ENCODE measurements around the gene PDE3A. TPM values are rescaled to one million over a fixed set of nuclear protein-coding genes. Genes with fewer than 3 reads are reported as not detected.

PDE3A gene
- total and polyA plus RNA-seq, 8 donors, result 4.9 to 16.5 (median 12.6) TPM

GRCh38 chr12:20695232-20695631 lies 326.9 kb downstream of the PDE3A start, which contains the start of gene SLCO1C1:
TSS of gene SLCO1C1 (plus strand) at chr12:20695332. CDS start at chr12:20699577, 4,245 bp downstream.
- FAIRE-seq (no peak), DNase-seq (no peak), ATAC-seq (no peak)
- WGBS, 2 donors, result 53 to 68% methylated on average over 6 of the region's 6 CpGs
- H3K4me3 ChIP-seq, result no peak within 1 kb of the TSS
- TF ChIP-seq CTCF (IDR thresholded peaks at IDR 0.05), result no peak
- intact Hi-C loops (cut with DNase I), result no loop called here
- no peaks in the 10 kb centered on the region for H3K9me3 ChIP-seq
- H3K27me3 ChIP-seq, result peaks cover 0 to 3% (median 0%) of the 10 kb centered on the region in 4 donors
- no peaks in the 10 kb centered on the region for H3K36me3 ChIP-seq
- no peak within 1 kb of the TSS for H3K27ac ChIP-seq
- H3K4me1 ChIP-seq, result no peaks in the 10 kb centered on the region

- Histone ChIP-seq H3K4me3 (no peak overlapping the region), H3K36me3 (no peaks in the 10 kb centered on the region), H3K4me1 (no peaks in the 10 kb centered on the region), H3K9me3 (no peaks in the 10 kb centered on the region), H3K27ac (no peak overlapping the region), H3K27me3 (no peaks in the 10 kb centered on the region)
- no peak for DNase-seq
- TF ChIP-seq CTCF (IDR thresholded peaks at IDR 0.05), result no peak
- ATAC-seq, result no peak
- intact Hi-C loops (cut with DNase I), result no loop called here
- WGBS, 2 donors, result 63 to 83% methylated on average over 7 of the region's 7 CpGs
- no peak for FAIRE-seq
Measured at GRCh38 chr12:20696181-20696905, 328.0 kb downstream of the PDE3A start.

GRCh38 chr12:20701106-20701505 lies 332.8 kb downstream of the PDE3A start:
- TF ChIP-seq CTCF (IDR thresholded peaks at IDR 0.05), result no peak
- Histone ChIP-seq H3K27me3 (no peaks in the 10 kb centered on the region), H3K36me3 (no peaks in the 10 kb centered on the region), H3K27ac (no peak overlapping the region), H3K9me3 (no peaks in the 10 kb centered on the region), H3K4me3 (no peak overlapping the region), H3K4me1 (no peaks in the 10 kb centered on the region)
- DNase-seq (no peak), FAIRE-seq (no peak), ATAC-seq (no peak)
- WGBS, 2 donors, result 43 to 46% methylated on average over 1 of the region's 1 CpG
- intact Hi-C loops (cut with DNase I), result no loop called here

- Histone ChIP-seq H3K4me1 (no peaks in the 10 kb centered on the region), H3K27me3 (no peaks in the 10 kb centered on the region), H3K27ac (no peak overlapping the region), H3K4me3 (no peak overlapping the region), H3K36me3 (no peaks in the 10 kb centered on the region), H3K9me3 (no peaks in the 10 kb centered on the region)
- intact Hi-C loops (cut with DNase I), result no loop called here
- FAIRE-seq (no peak), DNase-seq (no peak), ATAC-seq (no peak)
- TF ChIP-seq CTCF (IDR thresholded peaks at IDR 0.05), result no peak
- WGBS, 2 donors, result 43 to 48% methylated on average over 6 of the region's 6 CpGs
Measured at GRCh38 chr12:20704860-20705259, 336.5 kb downstream of the PDE3A start.

GRCh38 chr12:20711846-20712245 lies 343.5 kb downstream of the PDE3A start:
- DNase-seq, result no peak
- FAIRE-seq, result no peak
- H3K36me3 ChIP-seq, result no peaks in the 10 kb centered on the region
- no peak for ATAC-seq
- no peaks in the 10 kb centered on the region for H3K27me3 ChIP-seq
- H3K4me1 ChIP-seq, result no peaks in the 10 kb centered on the region
- intact Hi-C loops (cut with DNase I), result no loop called here
- WGBS, 2 donors, result 52 to 67% methylated on average over 3 of the region's 3 CpGs
- no peak overlapping the region for H3K4me3 ChIP-seq
- H3K27ac ChIP-seq, result no peak overlapping the region
- H3K9me3 ChIP-seq, result no peaks in the 10 kb centered on the region
- no peak for TF ChIP-seq CTCF (IDR thresholded peaks at IDR 0.05)

Measured in pancreas (tissue), 10 donors.